ENCODE data around the gene CCDC85B. TPM values are rescaled to one million over a fixed set of nuclear protein-coding genes. Genes with fewer than 3 reads are reported as not detected.
A peak's percentile ranks its signal among the peaks of the same experiment; 100 is the strongest.

Gene CCDC85B
- total and polyA plus RNA-seq, 12 donors: 0.16 to 162 (median 58.4) TPM

- intact Hi-C loops (cut with DNase I): loop anchor here in 1 of 2 donors (5.0 kb wide), 1 partner anchor 35 kb away; no protein-coding TSS in a partner anchor
- TF ChIP-seq CTCF (IDR thresholded peaks at IDR 0.05) (no peak), POLR2A (IDR thresholded peaks at IDR 0.05) (no peak)
- no peak overlapping the region for H3K4me3 ChIP-seq
- WGBS, 4 donors: 88 to 94% (median 92%) methylated on average over 8 to 10 of the region's 10 CpGs
- no peak overlapping the region for H3K27ac ChIP-seq
- no peak for DNase-seq
- H3K27me3 ChIP-seq: no peaks in the 10 kb centered on the region
- no peaks in the 10 kb centered on the region for H3K9me3 ChIP-seq (replicated peaks in 1 of 3)
- peaks cover 21 to 26% of the 10 kb centered on the region in 2 donors for H3K4me1 ChIP-seq (replicated peaks in 1 of 2)
- H3K36me3 ChIP-seq (replicated peaks in 1 of 2): peaks cover 0 to 19% of the 10 kb centered on the region in 2 donors
Observed at GRCh38 chr11:65921876-65922275, 31.4 kb downstream of the CCDC85B start.

- no peak overlapping the region for H3K4me3 ChIP-seq
- WGBS, 4 donors: 74 to 88% (median 83%) methylated on average over 3 of the region's 3 CpGs
- H3K27me3 ChIP-seq: no peaks in the 10 kb centered on the region
- intact Hi-C loops (cut with DNase I): loop anchor here in 1 of 2 donors (5.0 kb wide), 1 partner anchor 35 kb away; no protein-coding TSS in a partner anchor
- peaks cover 0 to 19% of the 10 kb centered on the region in 2 donors for H3K36me3 ChIP-seq (replicated peaks in 1 of 2)
- no peaks in the 10 kb centered on the region for H3K9me3 ChIP-seq (replicated peaks in 1 of 3)
- no peak overlapping the region for H3K27ac ChIP-seq
- H3K4me1 ChIP-seq (replicated peaks in 1 of 2): peaks cover 15 to 19% of the 10 kb centered on the region in 2 donors
- TF ChIP-seq POLR2A (IDR thresholded peaks at IDR 0.05) (no peak), CTCF (IDR thresholded peaks at IDR 0.05) (no peak)
- DNase-seq: no peak
Observed at GRCh38 chr11:65922565-65922964, 32.1 kb downstream of the CCDC85B start.

- no peaks in the 10 kb centered on the region for H3K9me3 ChIP-seq (replicated peaks in 1 of 3)
- intact Hi-C loops (cut with DNase I): no loop called here
- H3K4me3 ChIP-seq: no peak overlapping the region
- H3K27ac ChIP-seq: no peak overlapping the region
- peaks cover 0 to 19% of the 10 kb centered on the region in 2 donors for H3K36me3 ChIP-seq (replicated peaks in 1 of 2)
- WGBS, 4 donors: 47 to 83% (median 65%) methylated on average over 2 of the region's 2 CpGs
- DNase-seq: no peak
- H3K27me3 ChIP-seq: no peaks in the 10 kb centered on the region
- peaks cover 3 to 6% of the 10 kb centered on the region in 2 donors for H3K4me1 ChIP-seq (replicated peaks in 1 of 2)
- TF ChIP-seq CTCF (IDR thresholded peaks at IDR 0.05) (no peak), POLR2A (IDR thresholded peaks at IDR 0.05) (no peak)
Observed at GRCh38 chr11:65925397-65925796, 34.9 kb downstream of the CCDC85B start.

- Histone ChIP-seq H3K27ac (peak overlapping the region in 2 of 5 donors; percentile 34 to 52), H3K4me3 (no peak overlapping the region), H3K36me3 (replicated peaks in 1 of 2) (peaks cover 0 to 2% of the 10 kb centered on the region in 2 donors), H3K4me1 (replicated peaks in 1 of 2) (no peaks in the 10 kb centered on the region), H3K27me3 (no peaks in the 10 kb centered on the region), H3K9me3 (replicated peaks in 1 of 3) (no peaks in the 10 kb centered on the region)
- TF ChIP-seq POLR2A (IDR thresholded peaks at IDR 0.05) (no peak), CTCF (IDR thresholded peaks at IDR 0.05) (no peak)
- intact Hi-C loops (cut with DNase I): no loop called here
- peak in 2 of 7 donors; percentile 30 to 62 for DNase-seq
- 38 to 50% (median 47%) methylated on average over 9 of the region's 9 CpGs for whole genome bisulfite sequencing, 4 donors
Observed at GRCh38 chr11:65927904-65928397, 37.5 kb downstream of the CCDC85B start.

Measured in adrenal gland (tissue), 12 donors.